Measurements from ENCODE around the gene RBM10. TPM values are rescaled to one million over a fixed set of nuclear protein-coding genes. Genes with fewer than 3 reads are reported as not detected.

RBM10 gene
- total RNA-seq, 2 donors from 2014 or later, result 30.0 to 67.8 TPM

DNA sequence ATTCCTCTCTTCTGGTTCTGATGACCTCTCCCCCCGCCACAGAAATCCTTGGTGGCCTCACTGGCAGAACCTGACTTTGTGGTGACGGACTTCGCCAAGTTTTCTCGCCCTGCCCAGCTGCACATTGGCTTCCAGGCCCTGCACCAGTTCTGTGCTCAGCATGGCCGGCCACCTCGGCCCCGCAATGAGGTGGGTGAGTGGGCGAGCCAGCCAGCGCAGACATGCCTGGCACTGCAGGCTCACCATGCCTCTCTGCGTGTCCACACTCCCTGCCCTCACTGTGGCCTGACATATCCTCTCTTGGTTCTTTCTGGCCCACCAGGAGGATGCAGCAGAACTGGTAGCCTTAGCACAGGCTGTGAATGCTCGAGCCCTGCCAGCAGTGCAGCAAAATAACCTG is 57.3 kb downstream of the RBM10 start:
- Histone ChIP-seq H3K36me3 (peaks cover 49% of the 10 kb centered on the region), H3K27ac (no peak overlapping the region), H3K9ac (ENCODE audit: low read depth in 2 of 2, low read length in 2 of 2) (no peak overlapping the region), H3K9me3 (no peaks in the 10 kb centered on the region), H3K27me3 (no peaks in the 10 kb centered on the region), H3K4me1 (no peaks in the 10 kb centered on the region), H3K4me3 (no peak overlapping the region)
- DNase-seq, result no peak
- TF ChIP-seq, protein P1, sequence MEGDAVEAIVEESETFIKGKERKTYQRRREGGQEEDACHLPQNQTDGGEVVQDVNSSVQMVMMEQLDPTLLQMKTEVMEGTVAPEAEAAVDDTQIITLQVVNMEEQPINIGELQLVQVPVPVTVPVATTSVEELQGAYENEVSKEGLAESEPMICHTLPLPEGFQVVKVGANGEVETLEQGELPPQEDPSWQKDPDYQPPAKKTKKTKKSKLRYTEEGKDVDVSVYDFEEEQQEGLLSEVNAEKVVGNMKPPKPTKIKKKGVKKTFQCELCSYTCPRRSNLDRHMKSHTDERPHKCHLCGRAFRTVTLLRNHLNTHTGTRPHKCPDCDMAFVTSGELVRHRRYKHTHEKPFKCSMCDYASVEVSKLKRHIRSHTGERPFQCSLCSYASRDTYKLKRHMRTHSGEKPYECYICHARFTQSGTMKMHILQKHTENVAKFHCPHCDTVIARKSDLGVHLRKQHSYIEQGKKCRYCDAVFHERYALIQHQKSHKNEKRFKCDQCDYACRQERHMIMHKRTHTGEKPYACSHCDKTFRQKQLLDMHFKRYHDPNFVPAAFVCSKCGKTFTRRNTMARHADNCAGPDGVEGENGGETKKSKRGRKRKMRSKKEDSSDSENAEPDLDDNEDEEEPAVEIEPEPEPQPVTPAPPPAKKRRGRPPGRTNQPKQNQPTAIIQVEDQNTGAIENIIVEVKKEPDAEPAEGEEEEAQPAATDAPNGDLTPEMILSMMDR (IDR thresholded peaks at IDR 0.05), result no peak
- intact Hi-C loops (cut with DNase I), result no loop called here

DNA sequence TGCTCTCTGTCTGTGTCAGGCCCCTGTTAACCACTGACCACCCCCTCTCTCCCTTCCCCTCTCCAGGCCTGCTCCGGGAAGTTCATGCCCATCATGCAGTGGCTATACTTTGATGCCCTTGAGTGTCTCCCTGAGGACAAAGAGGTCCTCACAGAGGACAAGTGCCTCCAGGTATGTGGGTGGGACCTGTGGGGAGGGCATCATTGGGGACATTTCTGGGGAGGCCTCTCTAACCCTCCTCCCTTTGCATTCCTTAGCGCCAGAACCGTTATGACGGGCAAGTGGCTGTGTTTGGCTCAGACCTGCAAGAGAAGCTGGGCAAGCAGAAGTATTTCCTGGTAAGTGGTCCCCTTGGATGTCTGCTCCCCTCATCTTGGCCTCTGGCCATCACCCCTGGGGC is 57.9 kb downstream of the RBM10 start:
- H3K9me3 ChIP-seq, result no peaks in the 10 kb centered on the region
- H3K9ac ChIP-seq (ENCODE audit: low read depth in 2 of 2, low read length in 2 of 2), result no peak overlapping the region
- no peaks in the 10 kb centered on the region for H3K4me1 ChIP-seq
- TF ChIP-seq, protein P1 (IDR thresholded peaks at IDR 0.05), result no peak
- DNase-seq, result no peak
- intact Hi-C loops (cut with DNase I), result no loop called here
- no peak overlapping the region for H3K27ac ChIP-seq
- H3K36me3 ChIP-seq, result peaks cover 49% of the 10 kb centered on the region
- no peaks in the 10 kb centered on the region for H3K27me3 ChIP-seq
- H3K4me3 ChIP-seq, result no peak overlapping the region

DNA sequence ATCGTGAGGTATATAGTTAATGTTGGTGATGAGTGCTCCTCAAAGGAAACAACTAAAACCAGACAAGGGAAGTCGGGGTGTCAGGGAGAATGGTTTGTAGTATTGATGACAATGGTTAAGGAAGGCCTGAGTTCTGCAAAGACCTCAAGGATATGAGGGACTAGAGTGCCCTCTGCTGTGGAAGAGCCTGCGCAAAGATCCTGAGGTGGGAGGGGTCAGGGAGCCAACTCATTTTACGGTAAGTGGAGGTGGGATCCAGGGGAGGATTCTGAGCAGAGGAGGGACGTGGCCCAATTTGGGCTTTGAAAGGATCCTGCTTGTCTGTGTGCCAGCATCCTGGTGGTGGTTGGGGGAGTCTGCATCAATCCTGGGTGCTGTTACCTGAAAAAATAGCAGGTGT is 59.9 kb downstream of the RBM10 start:
- Histone ChIP-seq H3K9ac (ENCODE audit: low read depth in 2 of 2, low read length in 2 of 2) (no peak overlapping the region), H3K27ac (no peak overlapping the region), H3K36me3 (peaks cover 49% of the 10 kb centered on the region), H3K9me3 (no peaks in the 10 kb centered on the region), H3K4me1 (no peaks in the 10 kb centered on the region), H3K4me3 (no peak overlapping the region), H3K27me3 (no peaks in the 10 kb centered on the region)
- DNase-seq, result no peak
- TF ChIP-seq, protein P1 (IDR thresholded peaks at IDR 0.05), result no peak
- intact Hi-C loops (cut with DNase I), result no loop called here

DNA sequence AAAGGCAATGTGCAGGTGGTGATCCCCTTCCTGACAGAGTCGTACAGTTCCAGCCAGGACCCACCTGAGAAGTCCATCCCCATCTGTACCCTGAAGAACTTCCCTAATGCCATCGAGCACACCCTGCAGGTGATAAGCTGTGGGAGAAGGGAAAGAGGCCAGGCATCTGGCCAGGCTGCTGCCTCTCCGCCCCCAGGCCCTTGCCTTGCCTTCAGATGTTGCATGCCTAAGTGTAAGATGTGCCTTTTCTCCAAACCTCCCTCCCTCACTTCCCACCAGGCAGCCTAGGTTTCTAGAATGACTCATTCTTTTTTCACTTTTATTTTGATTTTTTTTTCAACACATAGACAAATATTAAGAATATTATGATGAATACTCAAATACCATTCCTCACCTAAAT is 61.3 kb downstream of the RBM10 start:
- no peaks in the 10 kb centered on the region for H3K4me1 ChIP-seq
- DNase-seq, result no peak
- no peaks in the 10 kb centered on the region for H3K9me3 ChIP-seq
- H3K4me3 ChIP-seq, result no peak overlapping the region
- intact Hi-C loops (cut with DNase I), result no loop called here
- H3K27me3 ChIP-seq, result no peaks in the 10 kb centered on the region
- peaks cover 46% of the 10 kb centered on the region for H3K36me3 ChIP-seq
- TF ChIP-seq, protein P1 (IDR thresholded peaks at IDR 0.05), result no peak
- H3K9ac ChIP-seq (ENCODE audit: low read depth in 2 of 2, low read length in 2 of 2), result no peak overlapping the region
- no peak overlapping the region for H3K27ac ChIP-seq

DNA sequence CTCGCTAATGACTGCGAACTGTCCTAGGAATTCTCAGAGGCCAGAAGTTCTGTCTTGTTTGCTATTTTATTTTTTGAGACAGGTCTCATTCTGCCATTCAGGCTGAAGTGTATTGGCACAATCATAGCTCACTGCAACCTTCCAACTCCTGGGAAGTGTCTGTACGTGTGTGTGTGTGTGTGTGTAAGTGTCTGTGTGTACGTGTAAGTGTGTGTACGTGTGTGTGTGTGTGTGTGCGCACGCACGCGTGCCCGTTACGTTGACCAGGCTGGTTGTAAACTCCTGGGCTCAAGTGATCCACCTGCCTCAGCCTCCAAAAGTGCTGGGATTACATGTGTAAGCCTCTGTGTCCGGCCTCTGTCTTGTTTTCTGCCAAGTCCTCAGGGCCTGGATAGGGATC is 63.1 kb downstream of the RBM10 start:
- no peaks in the 10 kb centered on the region for H3K9me3 ChIP-seq
- intact Hi-C loops (cut with DNase I), result no loop called here
- H3K4me1 ChIP-seq, result no peaks in the 10 kb centered on the region
- H3K27me3 ChIP-seq, result no peaks in the 10 kb centered on the region
- H3K4me3 ChIP-seq, result no peak overlapping the region
- DNase-seq, result no peak
- peaks cover 37% of the 10 kb centered on the region for H3K36me3 ChIP-seq
- TF ChIP-seq, protein P1 (IDR thresholded peaks at IDR 0.05), result no peak
- no peak overlapping the region for H3K9ac ChIP-seq (ENCODE audit: low read depth in 2 of 2, low read length in 2 of 2)
- H3K27ac ChIP-seq, result no peak overlapping the region
